ENCODE measurements around the gene FAM149A.

Gene FAM149A

GRCh38 chr4:186192066-186192612 is 87.6 kb downstream of the FAM149A start (continued):
- TF ChIP-seq ZBTB44 (tag by site-specific recombination; IDR thresholded peaks at IDR 0.05) (no peak), ZNF202 (tag by site-specific recombination; IDR thresholded peaks at IDR 0.05; ENCODE audit: borderline replicate concordance) (no peak), ZFP3 (tag by site-specific recombination; IDR thresholded peaks at IDR 0.05; ENCODE audit: low read depth) (no peak)
- TF ChIP-seq, protein P1, sequence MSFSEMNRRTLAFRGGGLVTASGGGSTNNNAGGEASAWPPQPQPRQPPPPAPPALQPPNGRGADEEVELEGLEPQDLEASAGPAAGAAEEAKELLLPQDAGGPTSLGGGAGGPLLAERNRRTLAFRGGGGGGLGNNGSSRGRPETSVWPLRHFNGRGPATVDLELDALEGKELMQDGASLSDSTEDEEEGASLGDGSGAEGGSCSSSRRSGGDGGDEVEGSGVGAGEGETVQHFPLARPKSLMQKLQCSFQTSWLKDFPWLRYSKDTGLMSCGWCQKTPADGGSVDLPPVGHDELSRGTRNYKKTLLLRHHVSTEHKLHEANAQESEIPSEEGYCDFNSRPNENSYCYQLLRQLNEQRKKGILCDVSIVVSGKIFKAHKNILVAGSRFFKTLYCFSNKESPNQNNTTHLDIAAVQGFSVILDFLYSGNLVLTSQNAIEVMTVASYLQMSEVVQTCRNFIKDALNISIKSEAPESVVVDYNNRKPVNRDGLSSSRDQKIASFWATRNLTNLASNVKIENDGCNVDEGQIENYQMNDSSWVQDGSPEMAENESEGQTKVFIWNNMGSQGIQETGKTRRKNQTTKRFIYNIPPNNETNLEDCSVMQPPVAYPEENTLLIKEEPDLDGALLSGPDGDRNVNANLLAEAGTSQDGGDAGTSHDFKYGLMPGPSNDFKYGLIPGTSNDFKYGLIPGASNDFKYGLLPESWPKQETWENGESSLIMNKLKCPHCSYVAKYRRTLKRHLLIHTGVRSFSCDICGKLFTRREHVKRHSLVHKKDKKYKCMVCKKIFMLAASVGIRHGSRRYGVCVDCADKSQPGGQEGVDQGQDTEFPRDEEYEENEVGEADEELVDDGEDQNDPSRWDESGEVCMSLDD (tag by site-specific recombination; IDR thresholded peaks at IDR 0.05) = no peak

GRCh38 chr4:186193851-186194250 is 89.3 kb downstream of the FAM149A start:
- Histone ChIP-seq H3K36me3 (ENCODE audit: control insufficient read depth in 2 of 2, insufficient read depth in 1 of 2, low read length in 2 of 2) (no peaks in the 10 kb centered on the region), H3K9me3 (ENCODE audit: control insufficient read depth, insufficient read depth, low read depth, low read length) (no peaks in the 10 kb centered on the region), H3K27ac (ENCODE audit: extremely low read depth, low read depth, low read length) (no peak overlapping the region), H3K4me3 (ENCODE audit: low read depth, low read length) (no peak overlapping the region), H3K4me1 (ENCODE audit: control insufficient read depth, insufficient read depth, low read length) (no peaks in the 10 kb centered on the region; the same call in 1 of the 2 replicates)
- ChIA-PET POLR2A (no interaction called here), CTCF (interaction anchor here (0.6 kb wide), 1 partner anchor 878 kb away, joined by 4 read pairs; no protein-coding TSS in a partner anchor)
- TF ChIP-seq ZBTB11 (tag by site-specific recombination; conservative IDR thresholded peaks at IDR 0.05; ENCODE audit: low read depth) (no peak), OVOL3 (tag by site-specific recombination; IDR thresholded peaks at IDR 0.05) (no peak)

GRCh38 chr4:186196063-186196462 is 91.6 kb downstream of the FAM149A start:
- no peak overlapping the region for H3K4me3 ChIP-seq (ENCODE audit: low read depth, low read length)
- ChIA-PET POLR2A (no interaction called here), CTCF (no interaction called here)
- no peaks in the 10 kb centered on the region for H3K9me3 ChIP-seq (ENCODE audit: control insufficient read depth, insufficient read depth, low read depth, low read length)
- H3K27ac ChIP-seq (ENCODE audit: extremely low read depth, low read depth, low read length) = no peak overlapping the region
- H3K36me3 ChIP-seq (ENCODE audit: control insufficient read depth in 2 of 2, insufficient read depth in 1 of 2, low read length in 2 of 2) = no peaks in the 10 kb centered on the region
- H3K4me1 ChIP-seq (ENCODE audit: control insufficient read depth, insufficient read depth, low read length) = no peaks in the 10 kb centered on the region
- TF ChIP-seq ELK4 (IDR thresholded peaks at IDR 0.05; ENCODE audit: borderline replicate concordance, low read depth, low read length) (no peak), OSR2 (tag by site-specific recombination; IDR thresholded peaks at IDR 0.05) (no peak), SP7 (tag by site-specific recombination; IDR thresholded peaks at IDR 0.05) (no peak), ZNF175 (tag by site-specific recombination; IDR thresholded peaks at IDR 0.05) (no peak), WT1 (tag by site-specific recombination; IDR thresholded peaks at IDR 0.05) (no peak), ZNF302 (tag by site-specific recombination; IDR thresholded peaks at IDR 0.05; ENCODE audit: low read depth) (no peak), ZNF677 (tag by site-specific recombination; IDR thresholded peaks at IDR 0.05) (no peak)

Measured in HEK293 (cell line).